ENCODE data around the gene EDIL3.

Gene EDIL3

DNA sequence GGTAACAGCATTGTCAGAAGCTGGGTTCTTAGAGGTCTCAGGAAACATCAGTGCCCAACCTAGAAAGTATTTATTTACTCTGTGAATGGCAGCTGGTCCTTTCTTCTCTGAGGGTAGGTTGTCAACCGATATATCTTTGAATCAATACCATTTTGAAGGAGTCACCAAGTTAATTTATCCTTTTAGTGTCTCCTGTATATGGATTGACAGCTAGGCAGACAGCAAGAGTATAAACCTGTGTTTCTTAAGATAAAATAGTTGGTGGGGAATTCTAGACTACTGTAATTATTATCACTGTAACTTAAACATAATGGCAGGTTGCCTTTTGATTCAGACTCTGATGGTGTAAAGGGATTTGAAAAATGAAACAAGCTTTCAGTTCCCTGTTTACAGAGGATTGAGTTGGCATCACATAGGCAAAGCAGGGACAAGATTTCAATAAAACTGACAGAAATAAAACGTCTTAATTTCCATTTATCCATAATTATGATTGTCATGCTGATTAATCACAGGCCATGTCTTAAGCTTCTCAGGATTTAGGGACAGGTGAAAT, 473.2 kb downstream of the EDIL3 start:
- no peak for DNase-seq (ENCODE audit: low read depth)

DNA sequence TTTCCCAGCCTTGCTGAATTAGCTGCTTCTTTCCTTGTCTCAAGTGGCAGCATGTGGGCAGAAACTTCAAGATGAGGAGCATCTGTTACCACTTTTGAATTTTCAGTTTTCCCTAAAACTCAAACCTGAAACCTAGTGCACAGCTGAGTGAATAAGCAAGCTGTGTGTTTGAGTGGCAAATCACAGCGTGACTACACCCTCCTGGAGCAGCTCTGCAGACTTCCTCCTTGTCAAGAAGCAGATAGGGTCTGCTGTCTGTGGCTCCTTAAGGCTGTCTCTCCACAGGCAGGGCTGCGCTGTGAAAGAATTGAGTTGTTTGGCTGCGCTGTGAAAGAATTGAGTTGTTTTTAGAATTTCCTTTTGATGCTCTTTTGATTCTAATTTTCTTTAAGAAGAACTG, 484.4 kb downstream of the EDIL3 start:
- DNase-seq (ENCODE audit: low read depth): no peak

DNA sequence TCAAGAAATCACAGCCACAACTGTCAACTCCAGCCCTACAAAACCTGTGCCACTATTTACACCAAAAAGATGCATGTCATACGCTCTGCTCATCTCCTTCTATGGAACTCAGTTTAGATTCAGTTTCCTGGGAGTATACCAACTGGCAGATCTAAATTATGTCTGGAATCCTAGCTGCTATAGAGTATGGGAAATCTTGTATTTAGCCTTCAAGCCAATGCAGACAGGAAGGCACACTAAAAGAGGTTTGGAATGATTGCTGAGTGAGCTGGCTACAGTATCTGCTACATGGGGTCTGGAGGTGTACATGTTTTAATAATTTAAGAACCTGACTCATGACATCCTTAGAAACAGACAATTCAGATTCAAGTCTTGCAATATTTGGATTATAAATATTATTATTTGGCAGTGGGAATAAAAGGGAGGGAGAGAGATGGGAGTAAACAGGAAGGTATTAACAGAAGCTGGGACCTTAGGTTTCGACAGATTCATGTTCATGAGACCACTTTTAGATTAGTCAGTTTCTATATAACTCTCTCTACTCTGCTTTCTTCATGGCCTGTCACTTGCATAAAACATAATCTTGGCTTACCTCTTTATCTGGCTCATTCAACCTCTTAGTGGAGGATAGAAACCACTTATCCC, 485.2 kb downstream of the EDIL3 start:
- DNase-seq (ENCODE audit: low read depth): no peak

DNA sequence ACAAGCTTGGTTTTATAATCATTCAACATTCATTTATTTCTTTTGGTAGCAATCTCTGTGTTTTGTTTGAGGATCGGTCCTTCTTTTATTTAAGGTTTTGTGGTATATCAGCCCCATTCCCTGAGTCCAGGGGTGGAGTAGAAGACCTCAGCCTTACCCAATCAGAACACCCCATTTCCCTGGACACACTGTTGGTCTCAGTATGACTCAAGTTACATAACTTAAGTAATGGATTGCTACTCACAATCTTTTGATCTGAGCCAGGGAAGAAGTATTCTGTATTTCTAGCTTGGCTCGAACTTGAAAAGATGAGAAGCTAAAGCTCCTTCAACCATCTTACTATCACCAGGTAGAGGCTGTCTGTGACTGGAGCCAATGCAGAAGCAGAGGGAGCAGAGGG, 488.8 kb downstream of the EDIL3 start:
- no peak for DNase-seq (ENCODE audit: low read depth)

DNA sequence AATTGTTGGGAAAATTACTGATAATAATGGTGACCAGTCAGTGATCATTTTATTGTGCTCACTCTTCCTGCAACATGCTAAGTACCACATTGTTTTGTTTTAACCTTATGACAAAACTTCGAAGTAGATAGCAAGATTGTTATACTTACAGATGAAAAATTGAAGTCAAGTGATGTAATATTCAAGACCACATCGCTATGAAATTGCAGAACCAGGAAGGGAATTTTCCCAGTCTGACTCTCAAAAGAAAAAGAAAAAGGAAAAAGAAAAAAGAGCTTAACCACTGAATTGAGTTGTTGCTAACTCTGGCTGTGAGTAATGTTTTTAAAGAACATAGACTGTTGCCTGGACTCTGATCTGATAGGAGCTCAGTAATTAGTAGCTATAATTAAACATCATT, 493.4 kb downstream of the EDIL3 start:
- no peak for DNase-seq (ENCODE audit: low read depth)

Measured in activated T-cell treated with anti-CD3 and anti-CD28 coated beads for 48 hours (primary cell).